ENCODE measurements around the gene OR10K2. TPM values are rescaled to one million over a fixed set of nuclear protein-coding genes. Genes with fewer than 3 reads are reported as not detected.
"Not testable (repeated sequence)": the region's sequence is repeated elsewhere in the genome, so short reads cannot be mapped to it uniquely, and the experiment has no call there.

The OR10K2 gene, protein sequence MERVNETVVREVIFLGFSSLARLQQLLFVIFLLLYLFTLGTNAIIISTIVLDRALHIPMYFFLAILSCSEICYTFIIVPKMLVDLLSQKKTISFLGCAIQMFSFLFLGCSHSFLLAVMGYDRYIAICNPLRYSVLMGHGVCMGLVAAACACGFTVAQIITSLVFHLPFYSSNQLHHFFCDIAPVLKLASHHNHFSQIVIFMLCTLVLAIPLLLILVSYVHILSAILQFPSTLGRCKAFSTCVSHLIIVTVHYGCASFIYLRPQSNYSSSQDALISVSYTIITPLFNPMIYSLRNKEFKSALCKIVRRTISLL
- not detected in 2 replicates for total RNA-seq (2014; rRNA removed)
- polyA plus RNA-seq (2012), result not detected

DNA sequence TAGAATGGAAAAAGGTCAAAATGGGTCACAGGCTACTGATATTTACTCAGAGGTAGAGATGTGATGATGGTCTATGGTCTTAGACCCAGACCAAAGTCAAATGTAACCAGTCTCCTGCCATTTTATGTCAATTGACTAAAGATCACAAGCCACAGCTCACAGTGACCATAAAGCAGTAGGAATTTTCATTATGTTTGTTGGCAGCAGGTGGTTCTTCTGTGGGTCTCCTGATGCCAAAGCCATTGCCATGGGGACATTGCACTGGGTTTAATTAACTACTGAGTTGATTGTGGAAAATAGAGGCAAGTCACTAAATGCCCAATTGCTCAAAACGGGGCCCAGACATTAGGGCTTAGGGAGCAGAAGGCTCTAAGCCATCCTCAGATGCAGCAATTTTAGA lies at the start of gene OR10K2:
Gene OR10K2, minus strand, starts transcription at position 101 of the 400 bp plus-strand sequence. CDS start 5,371 bp downstream, outside the sequence.
- no peak for DNase-seq (ENCODE audit: low read depth)

DNA sequence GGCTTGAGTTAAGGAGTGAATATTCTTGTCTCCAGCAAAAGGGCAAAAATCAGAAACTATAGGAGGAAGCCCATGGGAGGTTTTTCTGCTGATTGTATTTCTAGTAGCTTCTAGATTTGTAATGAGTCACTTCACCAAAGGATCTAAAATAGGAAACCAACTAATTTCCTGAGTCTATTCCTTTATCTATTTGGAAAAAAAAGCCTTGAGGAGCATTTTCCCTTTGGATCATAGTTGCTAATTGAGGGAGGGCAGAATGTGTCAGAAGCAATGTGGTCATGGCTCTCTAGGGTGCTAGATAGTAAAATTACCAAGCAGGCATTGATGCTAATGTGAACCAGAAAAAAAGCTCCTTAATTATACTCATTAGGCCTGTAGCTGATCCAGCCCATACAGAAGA lies 45.9 kb upstream of the OR10K2 start, which contains the start of gene OR10R2:
Gene OR10R2, plus strand, starts transcription at position 301 of the 400 bp plus-strand sequence. CDS start 106 bp downstream, outside the sequence.
- no peak for DNase-seq (ENCODE audit: low read depth)

DNA sequence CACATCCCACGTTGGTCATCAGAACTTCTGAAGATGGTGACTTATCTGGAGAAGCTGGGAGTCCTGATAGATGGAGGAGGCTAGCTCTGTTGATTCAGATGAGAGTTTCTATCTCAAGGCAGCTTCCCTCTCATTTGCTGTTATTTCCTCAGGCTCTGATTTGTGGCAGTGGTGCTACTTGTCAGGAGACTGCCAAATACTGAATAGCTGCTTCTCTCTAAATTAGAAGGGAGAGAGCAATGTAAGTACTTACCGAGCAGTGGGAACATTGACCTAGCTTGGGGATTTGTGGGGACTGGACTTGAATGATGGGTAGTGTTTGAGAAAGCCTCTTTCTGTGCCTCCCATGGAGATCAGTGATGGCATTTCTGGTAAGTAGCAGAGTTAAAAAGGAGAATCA lies 35.5 kb upstream of the OR10K2 start, which contains the start of gene OR10K1:
Gene OR10K1, plus strand, starts transcription at position 301 of the 400 bp plus-strand sequence. CDS start 3,728 bp downstream, outside the sequence.
- no peak for DNase-seq (ENCODE audit: low read depth)

DNA sequence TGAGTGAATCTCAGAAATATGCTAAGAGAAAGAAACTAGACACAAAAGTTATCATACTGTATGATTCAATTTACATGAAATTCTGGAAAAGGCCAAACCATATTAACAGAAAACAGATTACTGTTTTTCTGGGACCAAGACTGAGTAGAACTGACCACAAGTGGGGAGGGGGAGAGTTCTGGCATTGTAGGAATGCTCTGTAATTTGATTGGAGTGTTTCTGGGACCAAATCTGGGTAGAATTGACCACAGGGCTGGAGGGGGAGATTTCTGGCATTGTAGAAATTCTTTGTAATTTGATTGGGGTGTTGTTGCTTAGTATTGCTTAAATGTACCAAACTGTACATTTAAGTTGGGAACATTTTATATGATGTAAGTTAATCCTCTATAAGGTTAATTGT lies 32.2 kb upstream of the OR10K2 start:
- DNase-seq (ENCODE audit: low read depth), result no peak

DNA sequence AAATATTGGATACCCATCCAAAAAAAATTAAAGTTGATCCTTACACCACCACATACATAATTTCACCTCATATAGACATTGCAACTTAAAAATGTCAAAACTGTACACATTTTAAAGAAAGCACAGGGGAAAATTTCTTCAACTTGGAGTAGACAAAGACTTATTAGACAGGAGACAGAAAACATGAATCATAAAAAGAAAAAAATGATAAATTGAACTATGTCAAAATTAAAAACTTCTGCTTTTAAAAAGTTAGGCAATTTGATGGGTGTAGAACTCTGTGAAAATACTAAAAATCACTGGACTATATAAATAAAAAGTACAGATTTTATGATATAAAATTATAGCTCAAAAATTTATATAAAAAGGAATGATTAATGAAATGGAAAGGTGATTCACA lies 31.2 kb upstream of the OR10K2 start:
- DNase-seq (ENCODE audit: low read depth), result no peak

DNA sequence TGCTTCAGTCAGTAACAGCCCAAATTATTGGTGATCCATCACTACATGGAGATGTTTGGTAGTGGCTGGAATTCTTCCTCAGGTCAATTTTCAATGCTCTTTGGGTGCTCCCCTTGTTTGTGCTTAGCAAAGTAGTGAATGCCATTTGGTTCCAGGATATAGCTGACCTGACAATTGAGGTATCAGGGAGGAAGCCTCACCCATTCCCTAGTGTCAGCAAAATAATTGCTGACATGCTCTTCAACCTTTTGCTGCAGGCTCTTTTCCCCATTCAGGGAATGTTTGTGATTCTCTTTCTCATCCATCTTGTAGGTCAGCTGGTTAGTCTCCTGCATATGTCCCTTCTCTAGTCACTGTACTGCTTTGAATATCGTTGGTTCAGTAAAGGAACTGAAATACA lies 28.5 kb upstream of the OR10K2 start:
- DNase-seq (ENCODE audit: low read depth), result no peak

DNA sequence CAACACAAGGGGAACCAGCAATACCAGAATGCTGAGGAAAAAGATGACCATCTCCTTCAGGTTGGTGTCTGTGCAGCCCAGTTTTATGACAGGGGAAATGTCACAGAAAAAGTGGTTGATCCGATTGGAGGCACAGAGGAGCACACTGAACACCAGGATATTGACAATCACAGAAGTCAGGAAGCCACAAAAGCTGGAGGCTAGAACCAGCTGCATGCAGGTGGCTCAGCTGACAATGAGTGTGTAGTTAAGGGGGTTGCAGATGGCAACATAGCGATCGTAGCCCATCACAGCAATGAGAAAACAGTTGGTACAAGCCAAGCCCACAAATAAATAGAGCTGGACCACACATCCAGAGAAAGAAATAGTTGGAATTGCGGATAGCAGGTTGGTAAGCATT lies 19.3 kb upstream of the OR10K2 start:
- DNase-seq (ENCODE audit: low read depth), result no peak

DNA sequence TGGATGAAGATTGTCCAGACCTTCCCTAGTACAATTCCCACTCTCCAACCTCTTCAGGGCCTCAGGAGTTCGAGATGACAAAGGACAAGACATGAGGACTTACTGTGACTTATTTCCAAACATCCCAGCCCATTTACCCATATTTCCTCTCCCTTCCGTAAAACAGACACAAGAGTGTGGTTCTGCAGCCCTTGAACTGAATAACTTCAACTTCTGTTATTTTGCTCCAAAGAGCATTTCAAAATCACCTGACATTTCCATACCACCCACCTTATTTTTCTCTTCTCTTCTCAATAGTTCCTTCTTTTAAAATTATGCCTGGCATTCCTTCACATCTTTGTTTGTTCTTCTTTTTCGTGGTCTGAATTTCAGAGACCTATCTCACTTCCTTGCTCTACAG lies 8.7 kb upstream of the OR10K2 start:
- DNase-seq (ENCODE audit: low read depth), result no peak

DNA sequence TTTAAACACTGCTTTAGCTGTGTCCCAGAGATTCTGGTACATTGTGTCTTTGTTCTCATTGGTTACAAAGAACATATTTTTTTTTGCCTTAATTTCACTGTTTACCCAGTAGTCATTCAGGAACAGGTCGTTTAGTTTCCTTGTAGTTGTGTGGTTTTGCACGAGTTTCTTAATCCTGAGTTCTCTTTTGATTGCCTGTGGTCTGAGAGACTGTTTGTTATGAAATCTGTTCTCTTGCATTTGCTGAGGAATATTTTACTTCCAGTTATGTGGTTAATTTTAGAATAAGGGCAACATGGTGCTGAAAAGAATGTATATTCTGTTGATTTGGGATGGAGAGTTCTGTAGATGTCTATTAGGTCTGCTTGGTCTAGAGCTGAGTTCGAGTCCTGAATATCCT lies 4.1 kb upstream of the OR10K2 start:
- not testable (repeated sequence) for DNase-seq (ENCODE audit: low read depth)

DNA sequence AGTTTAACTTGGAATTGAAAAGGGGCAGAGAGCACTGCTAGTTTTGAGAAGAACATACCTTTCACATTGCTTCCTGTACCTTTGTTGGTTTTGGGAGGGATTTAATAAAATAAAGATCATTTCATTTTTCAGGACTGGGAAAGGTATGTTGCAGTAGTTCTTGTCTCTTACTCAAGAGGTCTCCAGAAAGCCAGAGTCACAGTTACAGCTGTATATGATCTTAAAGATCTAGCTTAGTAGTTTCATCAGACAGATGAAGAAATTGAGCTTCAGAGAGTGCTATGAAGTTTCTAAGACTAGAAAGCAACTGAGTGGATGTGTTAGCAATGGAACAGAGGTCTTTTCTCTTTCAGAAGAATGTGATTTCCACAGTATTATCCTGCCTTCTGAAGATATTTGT lies 1.0 kb downstream of the OR10K2 start:
- no peak for DNase-seq (ENCODE audit: low read depth)

DNA sequence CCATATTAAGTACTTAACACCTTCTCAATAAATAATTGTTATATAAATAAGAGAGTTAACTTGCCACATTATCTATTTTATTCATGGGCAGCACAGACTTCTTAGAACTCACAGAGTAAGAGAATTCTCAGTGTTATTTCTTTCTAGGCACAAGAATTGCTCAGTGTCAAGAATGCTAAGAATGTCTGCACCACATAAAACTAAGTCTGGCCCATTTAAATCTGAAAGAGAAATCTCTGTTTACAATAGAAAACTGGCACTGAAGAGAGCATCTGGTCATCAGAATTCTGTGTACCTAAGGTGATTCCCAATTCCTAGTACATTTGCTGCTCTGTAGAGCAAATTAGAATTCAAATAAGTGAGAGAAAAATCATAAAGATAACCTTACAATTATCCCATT lies 3.8 kb downstream of the OR10K2 start:
- DNase-seq (ENCODE audit: low read depth), result no peak

DNA sequence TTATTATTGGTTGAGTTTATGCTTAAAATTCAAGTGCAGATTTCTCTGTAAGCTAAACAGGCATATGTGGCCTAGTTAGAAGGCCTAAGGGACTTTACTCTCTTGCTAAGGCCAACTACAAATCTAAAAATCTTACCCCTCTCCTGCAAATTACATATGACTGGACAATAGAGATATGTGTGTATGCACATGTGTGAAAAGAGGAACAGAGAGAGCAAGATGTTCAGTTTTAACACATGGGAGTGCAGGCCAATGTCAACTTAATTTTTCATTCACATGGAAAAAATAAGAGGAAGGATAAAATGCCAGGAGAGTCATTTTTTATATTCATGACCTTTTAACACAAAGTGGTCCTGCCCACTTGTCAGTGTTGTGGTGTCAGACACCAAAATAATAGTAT lies 8.5 kb downstream of the OR10K2 start:
- no peak for DNase-seq (ENCODE audit: low read depth)

DNA sequence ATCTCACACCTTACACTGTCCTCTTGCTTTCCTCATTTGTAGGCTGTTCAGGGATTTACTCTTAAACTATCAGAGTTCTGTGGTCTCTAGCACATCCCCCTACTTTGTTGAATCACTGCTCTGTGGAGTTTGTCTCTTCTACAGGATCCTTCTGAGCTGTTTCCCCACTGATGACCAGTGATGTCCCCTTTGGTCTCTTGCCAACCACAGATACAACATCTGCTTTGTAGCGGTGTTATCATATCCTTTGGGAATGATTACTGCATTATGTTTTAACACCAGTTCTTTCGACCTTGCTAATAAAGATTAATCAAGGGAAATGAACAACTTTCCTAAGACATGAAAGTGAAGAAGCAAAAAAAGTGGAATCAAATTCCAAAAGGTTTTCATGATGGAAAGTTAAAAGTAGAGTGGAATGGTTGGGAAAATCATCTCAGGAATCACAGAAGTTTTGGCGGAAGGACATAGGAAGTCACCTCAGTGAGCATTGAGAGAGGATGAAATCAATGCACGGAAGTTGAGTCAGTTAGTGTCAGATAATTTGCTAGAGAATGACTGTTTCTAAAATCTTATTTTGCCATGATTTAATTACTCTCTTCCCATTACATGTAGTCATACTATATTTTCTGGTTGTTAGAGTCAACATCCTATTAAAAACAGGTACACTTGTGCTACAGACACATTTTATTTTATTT lies 11.2 kb downstream of the OR10K2 start:
- DNase-seq (ENCODE audit: low read depth), result no peak

DNA sequence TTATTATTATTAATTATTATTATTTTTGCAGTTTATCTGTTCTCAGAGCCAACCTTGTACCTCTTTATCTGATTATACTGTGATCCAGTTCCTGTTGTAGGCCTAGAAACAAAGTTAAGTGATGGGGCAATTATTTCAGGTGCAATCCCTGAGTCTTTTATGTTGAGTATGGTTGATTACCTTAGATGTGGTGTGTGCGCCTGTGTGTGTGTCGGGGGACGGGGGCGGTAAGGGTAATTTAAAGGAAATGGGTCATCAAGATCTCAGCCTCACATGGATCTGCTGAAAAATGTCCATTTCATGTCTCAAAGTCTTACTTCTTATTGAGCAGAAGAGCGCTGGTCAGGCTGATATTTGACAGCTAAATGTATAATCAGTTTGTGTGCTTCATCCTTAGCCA lies 18.9 kb downstream of the OR10K2 start:
- no peak for DNase-seq (ENCODE audit: low read depth)

DNA sequence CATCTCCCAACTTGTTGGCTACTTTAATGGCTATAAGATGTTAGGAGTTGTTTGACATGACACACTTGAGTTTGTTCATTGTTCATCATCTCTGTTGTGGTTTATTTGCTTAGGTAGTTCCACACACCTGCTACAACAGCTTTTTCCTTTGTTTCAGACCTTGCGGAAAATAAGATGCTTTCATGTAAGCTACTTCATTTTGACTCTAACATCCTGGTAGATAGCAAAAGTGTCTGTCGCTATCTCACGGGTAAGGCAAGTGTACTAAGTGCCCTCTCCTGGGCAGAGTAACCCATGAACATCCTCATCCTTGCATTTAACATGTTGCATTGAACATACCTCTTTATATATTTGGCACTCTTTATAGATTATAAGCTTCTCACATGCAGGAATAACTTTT lies 25.2 kb downstream of the OR10K2 start:
- DNase-seq (ENCODE audit: low read depth), result no peak

DNA sequence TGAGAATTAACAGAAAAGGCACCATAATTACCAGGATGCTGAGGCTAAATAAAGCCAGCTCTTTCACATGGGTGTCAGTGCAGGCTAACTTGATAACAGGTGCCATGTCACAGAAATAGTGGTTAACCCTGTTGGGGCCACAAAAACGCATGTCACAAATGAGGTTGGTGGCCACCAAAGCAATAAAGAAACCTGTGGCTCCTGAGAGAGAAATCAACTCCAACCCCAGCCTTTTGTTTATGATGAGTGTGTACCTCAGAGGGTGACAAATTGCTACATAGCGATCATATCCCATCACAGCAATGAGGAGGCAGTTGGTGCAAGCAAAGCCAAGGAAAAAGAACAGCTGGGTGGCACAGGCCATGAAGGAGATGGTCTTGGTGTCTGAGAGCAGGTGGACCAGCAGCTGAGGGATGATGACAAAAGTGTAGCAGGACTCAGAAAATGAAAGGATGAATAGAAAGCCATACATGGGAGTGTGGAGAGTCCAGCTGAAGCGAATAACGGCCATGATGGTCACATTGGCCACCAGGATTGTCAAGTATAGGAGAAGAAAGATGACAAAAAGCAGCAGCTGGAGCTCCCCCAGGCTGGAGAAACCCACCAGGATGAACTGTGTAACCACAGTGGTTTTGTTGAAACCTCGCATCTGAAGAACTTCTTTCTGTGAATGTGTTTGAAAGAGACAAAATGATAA lies 27.1 kb downstream of the OR10K2 start, which contains the start of gene OR10T2:
Gene OR10T2, minus strand, starts transcription at position 649 of the 697 bp plus-strand sequence. Its CDS starts 0 bp downstream, at position 649.
- DNase-seq (ENCODE audit: low read depth), result no peak

DNA sequence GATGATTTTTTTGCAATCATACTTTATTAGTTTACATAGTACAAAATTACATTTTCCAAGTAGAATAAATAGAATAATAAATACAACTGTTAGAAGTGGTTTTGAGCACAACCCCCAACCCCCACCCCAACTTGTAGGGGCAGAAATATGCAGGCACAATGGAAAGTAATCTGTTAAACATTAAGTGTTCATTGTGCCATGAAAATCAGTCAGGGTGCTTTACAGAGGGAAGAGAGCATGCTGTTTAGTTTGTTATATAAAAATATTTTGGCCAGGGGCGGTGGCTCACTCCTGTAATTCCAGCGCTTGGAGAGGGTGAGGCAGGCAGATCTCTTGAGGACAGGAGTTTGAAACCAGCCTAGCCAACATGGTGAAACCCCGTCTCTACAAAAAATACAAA lies 29.4 kb downstream of the OR10K2 start:
- no peak for DNase-seq (ENCODE audit: low read depth)

DNA sequence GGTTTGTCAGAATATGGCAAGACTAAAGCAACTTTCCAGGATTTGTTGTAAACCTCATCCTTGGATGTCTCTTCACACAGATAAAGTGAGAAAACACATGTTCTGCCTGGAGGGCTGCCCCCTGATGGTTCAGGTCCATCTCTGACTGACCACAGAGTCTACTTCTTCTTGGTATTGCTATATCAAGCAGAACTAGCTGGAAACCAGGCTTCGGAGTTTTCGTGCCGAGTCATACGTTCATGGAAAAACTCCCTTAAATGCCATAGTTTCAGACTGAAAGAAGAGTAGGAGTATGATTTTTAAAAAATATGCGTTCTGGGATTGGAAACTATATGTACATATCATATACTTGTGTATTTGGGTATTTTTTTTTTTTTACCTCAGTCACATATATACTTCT lies 32.6 kb downstream of the OR10K2 start:
- DNase-seq (ENCODE audit: low read depth), result no peak

DNA sequence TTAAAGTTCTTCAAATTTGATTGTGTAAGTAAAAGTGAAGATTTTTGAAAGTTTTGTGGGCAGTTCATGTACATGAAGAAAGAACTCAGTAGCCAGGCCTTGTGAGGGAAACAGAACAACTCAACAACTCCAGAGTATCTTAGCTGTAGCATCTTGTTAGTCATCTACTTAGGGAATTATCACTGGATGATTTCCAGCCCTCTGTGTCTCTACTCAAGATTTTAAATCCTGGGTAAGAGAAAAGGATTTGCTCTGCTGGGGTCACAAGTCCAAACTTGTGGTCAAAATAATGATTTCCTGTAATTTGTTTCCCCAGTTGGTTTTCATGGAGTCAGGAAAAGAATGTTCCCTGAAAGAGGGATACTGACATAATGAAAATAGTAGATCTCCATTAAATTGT lies 34.9 kb downstream of the OR10K2 start:
- DNase-seq (ENCODE audit: low read depth), result no peak

DNA sequence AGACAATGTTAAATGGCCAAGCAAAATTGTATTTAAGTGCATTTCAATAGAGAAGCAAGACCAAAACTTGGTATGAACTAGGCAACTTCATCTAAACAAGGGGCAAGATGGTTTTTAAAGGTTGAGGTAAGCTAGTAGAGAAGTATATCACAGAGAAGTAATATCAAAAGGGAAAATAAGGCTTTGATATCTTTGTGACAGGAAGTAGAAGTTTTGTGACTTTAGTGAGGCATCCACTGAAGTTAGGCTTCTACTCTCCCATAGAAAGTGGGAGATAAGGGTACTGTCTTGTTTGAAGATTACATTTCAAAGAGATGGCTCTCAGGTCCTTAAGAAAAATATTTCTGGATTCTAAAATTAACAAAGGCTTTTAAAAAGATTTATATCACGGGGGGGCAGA lies 35.7 kb downstream of the OR10K2 start:
- DNase-seq (ENCODE audit: low read depth), result no peak

DNA sequence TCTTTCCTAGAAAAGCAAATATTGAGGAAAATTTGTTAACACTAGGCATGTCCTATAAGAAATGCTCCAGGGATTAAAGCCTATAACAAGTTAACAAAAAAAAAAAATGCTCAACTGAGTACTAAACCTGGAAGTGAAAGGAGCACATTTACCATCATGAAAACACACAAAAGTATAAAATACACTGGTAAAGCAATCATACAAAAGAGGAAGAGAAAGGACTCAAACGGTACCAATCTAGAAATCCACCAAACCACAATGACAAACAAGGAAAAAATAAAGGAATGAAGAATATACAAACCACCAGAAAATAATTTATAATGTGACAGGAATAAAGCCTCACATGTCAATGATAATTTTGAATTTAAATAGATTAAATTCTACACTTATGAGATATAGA lies 51.2 kb downstream of the OR10K2 start:
- DNase-seq (ENCODE audit: low read depth), result no peak

DNA sequence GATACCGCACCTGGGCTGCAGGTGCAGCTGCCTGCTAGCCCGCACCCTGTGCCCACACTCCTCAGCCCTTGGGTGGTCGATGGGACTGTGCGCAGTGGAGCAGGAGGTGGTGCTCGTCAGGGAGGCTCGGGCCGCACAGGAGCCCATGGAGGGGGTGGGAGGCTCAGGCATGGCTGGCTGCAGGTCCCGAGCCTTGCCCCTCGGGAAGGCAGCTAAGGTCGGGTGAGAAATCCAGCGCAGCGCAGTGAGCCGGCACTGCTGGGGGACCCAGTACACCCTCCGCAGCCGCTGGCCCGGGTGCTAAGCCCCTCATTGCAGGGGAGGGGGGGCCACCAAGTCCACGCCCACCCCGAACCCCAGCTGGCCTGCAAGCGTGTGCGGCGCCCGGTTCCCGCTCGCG lies 51.9 kb downstream of the OR10K2 start:
- not testable (repeated sequence) for DNase-seq (ENCODE audit: low read depth)
